ENCODE data around the gene SPDYE18.
"Not testable (repeated sequence)": the region's sequence is repeated elsewhere in the genome, so short reads cannot be mapped to it uniquely, and the experiment has no call there.

GRCh38 chr7:77100501-77100900 lies 38.1 kb upstream of the SPDYE18 start:
- TF ChIP-seq CTCF (IDR thresholded peaks at IDR 0.05; ENCODE audit: low read length); EZH2 (optimal IDR thresholded peaks at IDR 0.05; ENCODE audit: low read depth, low read length): not testable (repeated sequence)
